ENCODE results near the gene BAIAP2. TPM values are rescaled to one million over a fixed set of nuclear protein-coding genes. Genes with fewer than 3 reads are reported as not detected.

Gene BAIAP2
- total and polyA plus RNA-seq, 10 of the 15 experiments (the other 5 are each of a cell fraction or from before 2014, with no cell fraction given), result 0.15 to 1.2 (median 0.46) TPM; not detected in 2

GRCh38 chr17:80997424-80998117 is 37.4 kb upstream of the BAIAP2 start:
- CTCF ChIA-PET, result no interaction called here
- in situ Hi-C loops (cut with MboI), result no loop called here
- BruUV-seq (replicated peaks), result no TSS peak

DNA sequence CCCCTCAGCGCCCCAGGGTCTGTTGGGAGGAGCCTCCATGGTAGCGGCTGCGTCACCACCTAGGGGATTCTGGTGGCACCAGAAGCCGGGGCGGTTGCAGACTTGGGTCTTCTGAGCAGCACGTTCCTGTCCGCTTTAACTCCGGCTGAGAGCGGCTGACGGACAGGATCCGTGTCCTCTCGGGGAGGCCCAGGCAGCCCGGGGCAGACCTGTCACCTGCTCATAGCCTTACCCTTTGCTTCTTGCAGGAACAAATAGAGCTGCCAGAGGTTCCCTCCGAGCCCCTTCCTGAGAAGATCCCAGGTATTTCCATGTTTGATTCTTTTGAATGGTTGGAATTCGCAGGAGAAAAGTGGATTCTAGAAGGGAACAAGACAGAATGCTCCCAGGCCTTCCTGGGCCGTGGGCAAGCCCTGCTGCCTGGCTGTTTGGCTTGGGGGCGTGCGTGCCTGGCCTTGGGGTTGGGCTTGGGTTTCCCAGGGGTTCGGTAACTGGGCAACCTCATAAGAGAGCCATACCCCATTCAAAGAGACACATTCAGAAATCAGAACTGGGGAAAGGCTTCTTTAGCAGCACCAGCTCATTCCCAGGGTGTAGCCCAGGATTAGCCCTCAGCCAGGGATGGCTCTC is 36.7 kb upstream of the BAIAP2 start:
- Histone ChIP-seq H3K27me3 (replicated peaks in 1 of 2; ENCODE audit: control insufficient read depth in 2 of 2, insufficient read depth in 2 of 2, low read length in 1 of 2) (no peaks in the 10 kb centered on the region), H3K36me3 (ENCODE audit: control insufficient read depth in 2 of 2, insufficient read depth in 2 of 2, low read length in 1 of 2) (peaks cover 2 to 8% of the 10 kb centered on the region in 2 experiments; a peak in 3 of 4 replicates), H3K9me3 (replicated peaks; ENCODE audit: control insufficient read depth, insufficient read depth, low read length) (no peaks in the 10 kb centered on the region), H4K20me1 (ENCODE audit: control insufficient read depth, insufficient read depth) (no peaks in the 10 kb centered on the region; the same call in 1 of the 2 replicates), H3K4me3 (no peak overlapping the region), H3K79me2 (ENCODE audit: control insufficient read depth, insufficient read depth, low read length) (peaks cover 3% of the 10 kb centered on the region), H2AFZ (ENCODE audit: control insufficient read depth, low read depth, low read length) (no peak overlapping the region), H3K27ac (ENCODE audit: control insufficient read depth, insufficient read depth) (no peak overlapping the region), H3K4me1 (ENCODE audit: control insufficient read depth, insufficient read depth, low read length) (peaks cover 3% of the 10 kb centered on the region), H3K9ac (ENCODE audit: control insufficient read depth, insufficient read depth, low read length) (no peak overlapping the region), H3K4me2 (ENCODE audit: control insufficient read depth, insufficient read depth) (no peak overlapping the region)
- ATAC-seq (no peak), FAIRE-seq (no peak), DNase-seq (ENCODE audit: low read depth, low spot score) (no peak)
- ChIA-PET SMC1A (ENCODE audit: uncharacterized antibody, unreplicated experiment) (no interaction called here), RAD21 (ENCODE audit: unreplicated experiment) (no interaction called here), POLR2A (no interaction called here), CTCF (no interaction called here)
- intact Hi-C loops (cut with micrococcal nuclease; ENCODE audit: unreplicated experiment) (no loop called here), in situ Hi-C loops (cut with MboI) (no loop called here)
- BruUV-seq (replicated peaks), result no TSS peak
- 88% methylated on average over 19 of the region's 19 CpGs for WGBS (ENCODE audit: insufficient coverage, insufficient replicate concordance, low lambda C conversion rate, missing lambda C conversion rate)
- TF ChIP-seq NFIC (IDR thresholded peaks at IDR 0.05; ENCODE audit: low read depth, low read length) (no peak), SMAD5 (IDR thresholded peaks at IDR 0.05; ENCODE audit: low read depth) (no peak), IRF4 (IDR thresholded peaks at IDR 0.05; ENCODE audit: low read depth, low read length) (no peak), ETV6 (conservative IDR thresholded peaks at IDR 0.05 in 1 of 2, IDR thresholded peaks at IDR 0.05 in 1 of 2; ENCODE audit: borderline replicate concordance in 1 of 2, low read depth in 1 of 2) (no peak), ATF7 (IDR thresholded peaks at IDR 0.05; ENCODE audit: low read depth) (no peak), PML (IDR thresholded peaks at IDR 0.05; ENCODE audit: low read length) (no peak), EZH2 (IDR thresholded peaks at IDR 0.05; ENCODE audit: borderline replicate concordance, control insufficient read depth, low read depth, low read length) (no peak), NR2C2 (IDR thresholded peaks at IDR 0.05; ENCODE audit: borderline replicate concordance, control insufficient read depth, insufficient read length, low read depth) (no peak)
- TF ChIP-seq, protein P1, sequence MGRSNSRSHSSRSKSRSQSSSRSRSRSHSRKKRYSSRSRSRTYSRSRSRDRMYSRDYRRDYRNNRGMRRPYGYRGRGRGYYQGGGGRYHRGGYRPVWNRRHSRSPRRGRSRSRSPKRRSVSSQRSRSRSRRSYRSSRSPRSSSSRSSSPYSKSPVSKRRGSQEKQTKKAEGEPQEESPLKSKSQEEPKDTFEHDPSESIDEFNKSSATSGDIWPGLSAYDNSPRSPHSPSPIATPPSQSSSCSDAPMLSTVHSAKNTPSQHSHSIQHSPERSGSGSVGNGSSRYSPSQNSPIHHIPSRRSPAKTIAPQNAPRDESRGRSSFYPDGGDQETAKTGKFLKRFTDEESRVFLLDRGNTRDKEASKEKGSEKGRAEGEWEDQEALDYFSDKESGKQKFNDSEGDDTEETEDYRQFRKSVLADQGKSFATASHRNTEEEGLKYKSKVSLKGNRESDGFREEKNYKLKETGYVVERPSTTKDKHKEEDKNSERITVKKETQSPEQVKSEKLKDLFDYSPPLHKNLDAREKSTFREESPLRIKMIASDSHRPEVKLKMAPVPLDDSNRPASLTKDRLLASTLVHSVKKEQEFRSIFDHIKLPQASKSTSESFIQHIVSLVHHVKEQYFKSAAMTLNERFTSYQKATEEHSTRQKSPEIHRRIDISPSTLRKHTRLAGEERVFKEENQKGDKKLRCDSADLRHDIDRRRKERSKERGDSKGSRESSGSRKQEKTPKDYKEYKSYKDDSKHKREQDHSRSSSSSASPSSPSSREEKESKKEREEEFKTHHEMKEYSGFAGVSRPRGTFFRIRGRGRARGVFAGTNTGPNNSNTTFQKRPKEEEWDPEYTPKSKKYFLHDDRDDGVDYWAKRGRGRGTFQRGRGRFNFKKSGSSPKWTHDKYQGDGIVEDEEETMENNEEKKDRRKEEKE (IDR thresholded peaks at IDR 0.05), result no peak
- TF ChIP-seq, protein P2, sequence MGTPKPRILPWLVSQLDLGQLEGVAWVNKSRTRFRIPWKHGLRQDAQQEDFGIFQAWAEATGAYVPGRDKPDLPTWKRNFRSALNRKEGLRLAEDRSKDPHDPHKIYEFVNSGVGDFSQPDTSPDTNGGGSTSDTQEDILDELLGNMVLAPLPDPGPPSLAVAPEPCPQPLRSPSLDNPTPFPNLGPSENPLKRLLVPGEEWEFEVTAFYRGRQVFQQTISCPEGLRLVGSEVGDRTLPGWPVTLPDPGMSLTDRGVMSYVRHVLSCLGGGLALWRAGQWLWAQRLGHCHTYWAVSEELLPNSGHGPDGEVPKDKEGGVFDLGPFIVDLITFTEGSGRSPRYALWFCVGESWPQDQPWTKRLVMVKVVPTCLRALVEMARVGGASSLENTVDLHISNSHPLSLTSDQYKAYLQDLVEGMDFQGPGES (IDR thresholded peaks at IDR 0.05), result no peak

More at GRCh38 chr17:80997424-80998117, 37.4 kb upstream of the BAIAP2 start:
- Histone ChIP-seq H3K4me3 (no peak overlapping the region), H3K27me3 (replicated peaks in 1 of 2; ENCODE audit: control insufficient read depth in 2 of 2, insufficient read depth in 2 of 2, low read length in 1 of 2) (no peaks in the 10 kb centered on the region), H3K36me3 (ENCODE audit: control insufficient read depth in 2 of 2, insufficient read depth in 2 of 2, low read length in 1 of 2) (peaks cover 2 to 8% of the 10 kb centered on the region in 2 experiments; a peak in 3 of 4 replicates), H3K9ac (ENCODE audit: control insufficient read depth, insufficient read depth, low read length) (no peak overlapping the region), H4K20me1 (ENCODE audit: control insufficient read depth, insufficient read depth) (no peaks in the 10 kb centered on the region; the same call in 1 of the 2 replicates), H3K4me2 (ENCODE audit: control insufficient read depth, insufficient read depth) (no peak overlapping the region), H2AFZ (ENCODE audit: control insufficient read depth, low read depth, low read length) (no peak overlapping the region), H3K4me1 (ENCODE audit: control insufficient read depth, insufficient read depth, low read length) (peaks cover 8% of the 10 kb centered on the region), H3K79me2 (ENCODE audit: control insufficient read depth, insufficient read depth, low read length) (peaks cover 8% of the 10 kb centered on the region), H3K9me3 (replicated peaks; ENCODE audit: control insufficient read depth, insufficient read depth, low read length) (no peaks in the 10 kb centered on the region), H3K27ac (ENCODE audit: control insufficient read depth, insufficient read depth) (no peak overlapping the region)
- POLR2A ChIA-PET, result no interaction called here
- 91% methylated on average over 29 of the region's 32 CpGs for WGBS (ENCODE audit: insufficient coverage, insufficient replicate concordance, low lambda C conversion rate, missing lambda C conversion rate)
- DNase-seq (ENCODE audit: low read depth, low spot score) (no peak), FAIRE-seq (no peak), ATAC-seq (no peak)
- intact Hi-C loops (cut with micrococcal nuclease; ENCODE audit: unreplicated experiment), result no loop called here
- TF ChIP-seq NR2C1 (IDR thresholded peaks at IDR 0.05), result no peak
- TF ChIP-seq POLR2AphosphoS2 (IDR thresholded peaks at IDR 0.05; ENCODE audit: low read depth, low read length), result no peak
- no peak for TF ChIP-seq HDAC6 (IDR thresholded peaks at IDR 0.05; ENCODE audit: unreplicated experiment)
- TF ChIP-seq FOS (IDR thresholded peaks at IDR 0.05; ENCODE audit: borderline replicate concordance, extremely low read depth, insufficient read length), result no peak
- TF ChIP-seq KDM1A (IDR thresholded peaks at IDR 0.05; ENCODE audit: borderline replicate concordance), result no peak
- SMC1A ChIA-PET (ENCODE audit: uncharacterized antibody, unreplicated experiment), result no interaction called here
- RAD21 ChIA-PET (ENCODE audit: unreplicated experiment), result no interaction called here
